ENCODE results near the gene TRIM66. TPM values are rescaled to one million over a fixed set of nuclear protein-coding genes. Genes with fewer than 3 reads are reported as not detected.

Gene TRIM66
- total RNA-seq, 1 donor = 4.3 TPM

DNA sequence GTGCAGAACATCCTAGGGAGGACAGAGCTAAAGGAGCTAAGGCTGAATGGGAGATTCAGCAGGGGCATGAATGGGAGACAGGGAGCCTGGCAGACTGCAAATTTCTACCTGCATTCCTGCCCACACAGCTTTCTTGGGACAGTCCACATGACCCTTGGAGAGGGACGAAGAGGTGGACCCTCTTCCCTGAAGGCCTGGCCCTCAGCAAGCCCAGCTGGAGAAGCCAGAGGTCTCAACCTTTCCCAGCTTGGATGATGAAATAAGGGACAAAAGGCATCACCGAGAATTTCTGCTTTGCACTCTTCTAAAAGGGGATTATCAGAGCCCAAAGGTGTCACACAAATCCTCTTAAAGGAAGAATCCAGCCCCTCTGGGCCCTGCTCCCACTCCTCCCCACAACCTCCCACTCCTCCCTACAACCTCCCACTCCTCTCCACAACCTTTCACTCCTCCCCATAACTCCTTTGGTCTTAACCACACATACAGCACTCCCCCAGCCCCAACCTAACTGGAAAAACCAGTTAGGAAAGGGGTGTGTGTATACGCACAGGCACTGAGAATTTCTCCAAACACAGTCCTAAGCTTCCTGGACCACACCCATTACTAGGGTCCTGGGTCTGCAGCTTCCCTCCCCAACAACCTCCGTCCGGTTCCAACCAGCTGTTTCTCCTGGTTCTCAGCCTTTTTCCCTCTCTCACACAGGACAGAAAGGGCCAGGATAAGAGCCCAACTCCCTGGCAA, 38.6 kb upstream of the TRIM66 start:
- no peak overlapping the region for H3K4me3 ChIP-seq (ENCODE audit: low read depth, low read length)
- TF ChIP-seq, protein P1, sequence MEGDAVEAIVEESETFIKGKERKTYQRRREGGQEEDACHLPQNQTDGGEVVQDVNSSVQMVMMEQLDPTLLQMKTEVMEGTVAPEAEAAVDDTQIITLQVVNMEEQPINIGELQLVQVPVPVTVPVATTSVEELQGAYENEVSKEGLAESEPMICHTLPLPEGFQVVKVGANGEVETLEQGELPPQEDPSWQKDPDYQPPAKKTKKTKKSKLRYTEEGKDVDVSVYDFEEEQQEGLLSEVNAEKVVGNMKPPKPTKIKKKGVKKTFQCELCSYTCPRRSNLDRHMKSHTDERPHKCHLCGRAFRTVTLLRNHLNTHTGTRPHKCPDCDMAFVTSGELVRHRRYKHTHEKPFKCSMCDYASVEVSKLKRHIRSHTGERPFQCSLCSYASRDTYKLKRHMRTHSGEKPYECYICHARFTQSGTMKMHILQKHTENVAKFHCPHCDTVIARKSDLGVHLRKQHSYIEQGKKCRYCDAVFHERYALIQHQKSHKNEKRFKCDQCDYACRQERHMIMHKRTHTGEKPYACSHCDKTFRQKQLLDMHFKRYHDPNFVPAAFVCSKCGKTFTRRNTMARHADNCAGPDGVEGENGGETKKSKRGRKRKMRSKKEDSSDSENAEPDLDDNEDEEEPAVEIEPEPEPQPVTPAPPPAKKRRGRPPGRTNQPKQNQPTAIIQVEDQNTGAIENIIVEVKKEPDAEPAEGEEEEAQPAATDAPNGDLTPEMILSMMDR (IDR thresholded peaks at IDR 0.05; ENCODE audit: insufficient read depth, low read depth, low read length) = no peak
- peak; percentile 36 for DNase-seq (ENCODE audit: low read depth)

- TF ChIP-seq, protein P1 (IDR thresholded peaks at IDR 0.05; ENCODE audit: insufficient read depth, low read depth, low read length) = no peak
- H3K4me3 ChIP-seq (ENCODE audit: low read depth, low read length) = no peak overlapping the region
- DNase-seq (ENCODE audit: low read depth) = no peak
Observed at GRCh38 chr11:8720352-8720751, 37.9 kb upstream of the TRIM66 start.

- DNase-seq (ENCODE audit: low read depth) = no peak
- H3K4me3 ChIP-seq (ENCODE audit: low read depth, low read length) = no peak overlapping the region
- TF ChIP-seq, protein P1 (IDR thresholded peaks at IDR 0.05; ENCODE audit: insufficient read depth, low read depth, low read length) = no peak
Observed at GRCh38 chr11:8719721-8720120, 37.3 kb upstream of the TRIM66 start.

DNA sequence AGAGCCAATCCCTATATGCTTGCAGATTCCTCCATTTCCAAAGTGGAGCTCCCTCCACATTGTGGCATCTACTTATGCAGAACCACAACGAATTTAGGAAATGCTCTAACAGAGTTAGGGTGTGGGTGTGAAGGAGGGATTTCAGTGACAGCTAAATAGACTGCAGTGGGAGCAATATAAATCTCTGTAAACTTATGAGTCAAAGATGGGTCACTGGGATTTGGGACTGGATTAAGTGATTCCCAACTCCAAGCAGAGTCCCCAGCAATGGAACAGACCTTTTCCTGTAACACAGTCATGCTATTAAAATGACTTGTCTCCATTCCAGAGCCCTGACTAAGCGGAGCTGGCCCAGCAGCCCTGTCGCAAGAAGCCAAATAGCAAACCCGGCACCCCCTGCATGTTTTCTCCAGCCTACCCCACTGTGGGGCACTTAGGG, 36.8 kb upstream of the TRIM66 start:
- DNase-seq (ENCODE audit: low read depth) = peak; percentile 96
- TF ChIP-seq, protein P1 (IDR thresholded peaks at IDR 0.05; ENCODE audit: insufficient read depth, low read depth, low read length) = no peak
- no peak overlapping the region for H3K4me3 ChIP-seq (ENCODE audit: low read depth, low read length)

DNA sequence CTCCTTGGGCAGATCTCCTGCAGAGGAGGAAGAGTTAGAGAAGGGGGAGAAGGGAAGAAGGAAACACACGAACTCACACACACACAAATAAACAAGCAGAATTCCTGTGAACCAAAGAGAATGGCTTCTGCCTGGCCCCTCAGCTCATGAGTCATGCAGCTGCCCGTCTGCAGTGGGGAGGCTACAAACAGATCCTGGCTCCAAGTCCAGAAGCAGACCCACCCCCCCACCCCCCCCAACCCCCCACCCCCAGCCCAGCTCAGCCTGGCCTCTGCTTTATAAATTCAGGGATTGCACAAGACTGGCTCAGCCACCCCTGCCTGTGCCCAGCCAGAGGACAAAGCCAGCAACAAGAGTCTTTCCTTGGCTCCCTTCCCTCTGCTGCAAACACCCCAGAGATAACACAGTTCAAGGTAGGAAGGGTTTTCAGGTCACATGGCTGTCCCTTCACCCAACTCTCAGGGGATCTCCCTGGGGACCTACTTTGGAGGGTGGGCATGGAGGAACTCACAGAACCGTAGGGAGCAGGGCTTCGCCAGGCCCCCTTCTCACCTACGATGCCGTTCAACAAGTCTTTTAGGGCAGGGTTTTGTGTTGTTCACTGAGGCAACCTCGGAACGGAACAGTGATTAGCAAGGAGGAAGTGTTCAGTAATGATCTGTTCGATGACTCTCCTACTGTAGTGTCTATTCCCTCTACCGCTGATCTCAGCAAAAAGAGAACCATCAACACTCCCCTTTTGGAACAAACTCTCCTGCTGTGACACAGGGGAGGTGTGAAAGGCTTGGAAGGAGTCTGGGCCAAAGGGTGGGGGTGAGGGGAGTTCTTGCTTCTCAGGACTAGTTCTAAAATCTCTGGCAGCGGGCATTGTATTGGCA, 35.6 kb upstream of the TRIM66 start:
- peak; percentile 96 for DNase-seq (ENCODE audit: low read depth)
- peak overlapping the region; percentile 37 for H3K4me3 ChIP-seq (ENCODE audit: low read depth, low read length)
- TF ChIP-seq, protein P1 (IDR thresholded peaks at IDR 0.05; ENCODE audit: insufficient read depth, low read depth, low read length) = no peak

- peak overlapping the region; percentile 24 for H3K4me3 ChIP-seq (ENCODE audit: low read depth, low read length)
- DNase-seq (ENCODE audit: low read depth) = no peak
- TF ChIP-seq, protein P1 (IDR thresholded peaks at IDR 0.05; ENCODE audit: insufficient read depth, low read depth, low read length) = no peak
Observed at GRCh38 chr11:8717544-8717875, 35.0 kb upstream of the TRIM66 start.
